KBM-7 (cell line): ENCODE measurements around the gene TMEM63B.
"Not testable (repeated sequence)": the region's sequence is repeated elsewhere in the genome, so short reads cannot be mapped to it uniquely, and the experiment has no call there.

Source experiments
- DNase-seq: peaks from one replicate; pipeline ENCODE4 v3.0.0-alpha.2; 2015
- in situ Hi-C: fragments of 300-500 bp; cut with MboI; formaldehyde crosslinking; loops from 2 replicates; pipeline ENCODE4 v1.14.3; 2020; ENCODE audit warnings: low sequenced_read_pairs, low pct_unique_long_range_greater_than_20kb, mixed read lengths

TMEM63B gene

GRCh38 chr6:44180886-44181285 lies 53.5 kb downstream of the TMEM63B start:
- in situ Hi-C loops: no loop called here

GRCh38 chr6:44181784-44182183 lies 54.4 kb downstream of the TMEM63B start:
- in situ Hi-C loops, DNase-seq: not testable (repeated sequence)

More at GRCh38 chr6:44180886-44181285, 53.5 kb downstream of the TMEM63B start:
- DNase-seq: no peak

- DNase-seq: no peak
- in situ Hi-C loops: no loop called here
Measured at GRCh38 chr6:44182911-44183390, 55.6 kb downstream of the TMEM63B start.

- in situ Hi-C loops: no loop called here
- DNase-seq: no peak
Measured at GRCh38 chr6:44183783-44184182, 56.4 kb downstream of the TMEM63B start.

- in situ Hi-C loops, DNase-seq: not testable (repeated sequence)
Measured at GRCh38 chr6:44185356-44185755, 58.0 kb downstream of the TMEM63B start.

- DNase-seq: peak; percentile 40
- in situ Hi-C loops: no loop called here
Measured at GRCh38 chr6:44185953-44186634, 58.7 kb downstream of the TMEM63B start.

- no peak for DNase-seq
- in situ Hi-C loops: no loop called here
Measured at GRCh38 chr6:44186635-44187025, 59.3 kb downstream of the TMEM63B start.

- in situ Hi-C loops: no loop called here
- no peak for DNase-seq
Measured at GRCh38 chr6:44188819-44189218, 61.5 kb downstream of the TMEM63B start.

DNA sequence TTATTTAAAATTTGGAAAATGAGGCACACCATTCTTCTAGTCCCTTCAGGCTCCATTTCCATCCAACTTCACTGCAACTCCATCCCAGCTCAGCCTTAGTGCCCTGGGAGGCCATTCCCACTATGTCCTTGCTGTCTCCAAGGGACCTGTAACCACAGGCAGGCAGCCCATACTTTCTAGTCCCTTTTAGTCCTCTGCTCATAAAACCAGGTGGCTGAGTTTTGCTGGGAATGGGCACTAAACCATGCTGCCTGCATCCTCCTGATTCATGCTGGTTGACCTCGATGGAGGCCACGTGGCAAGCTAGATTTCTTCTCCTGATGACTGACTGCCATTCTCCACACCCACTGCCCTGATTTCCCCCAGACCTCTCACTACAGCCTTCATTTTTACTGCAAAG lies 61.9 kb downstream of the TMEM63B start:
- in situ Hi-C loops: no loop called here
- no peak for DNase-seq

GRCh38 chr6:44190715-44191114 lies 63.4 kb downstream of the TMEM63B start:
- in situ Hi-C loops: no loop called here
- DNase-seq: no peak

- DNase-seq: no peak
- in situ Hi-C loops: no loop called here
Measured at GRCh38 chr6:44192428-44193041, 65.2 kb downstream of the TMEM63B start.

DNA sequence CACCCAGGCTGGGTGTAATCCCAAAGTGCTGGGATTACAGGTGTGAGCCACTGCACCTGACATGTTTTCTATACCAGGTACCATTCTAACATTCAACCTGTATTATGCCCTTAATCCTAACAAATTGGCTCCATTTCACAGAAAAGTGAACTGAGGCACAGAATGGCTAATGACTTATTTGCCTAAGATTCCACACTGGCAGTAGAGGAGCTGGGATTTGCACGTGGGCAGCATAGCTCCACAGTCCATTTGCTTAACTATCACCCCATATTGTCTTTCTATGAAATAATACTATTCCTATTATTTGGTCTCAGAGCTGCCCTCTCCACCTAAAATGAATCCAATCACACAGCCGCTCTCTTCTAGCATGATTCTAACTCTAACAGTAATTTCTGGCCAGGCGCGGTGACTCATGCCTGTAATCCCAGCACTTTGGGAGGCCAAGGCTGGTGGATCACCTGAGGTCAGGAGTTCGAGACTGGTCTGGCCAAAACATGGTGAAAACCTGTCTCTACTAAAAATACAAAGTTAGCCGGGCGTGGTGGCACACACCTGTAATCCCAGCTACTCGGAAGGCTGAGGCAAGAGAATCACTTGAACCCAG lies 66.1 kb downstream of the TMEM63B start:
- in situ Hi-C loops: no loop called here
- DNase-seq: no peak

GRCh38 chr6:44194326-44194725 lies 67.0 kb downstream of the TMEM63B start:
- no peak for DNase-seq
- in situ Hi-C loops: no loop called here

GRCh38 chr6:44196351-44196750 lies 69.0 kb downstream of the TMEM63B start:
- DNase-seq, in situ Hi-C loops: not testable (repeated sequence)

DNA sequence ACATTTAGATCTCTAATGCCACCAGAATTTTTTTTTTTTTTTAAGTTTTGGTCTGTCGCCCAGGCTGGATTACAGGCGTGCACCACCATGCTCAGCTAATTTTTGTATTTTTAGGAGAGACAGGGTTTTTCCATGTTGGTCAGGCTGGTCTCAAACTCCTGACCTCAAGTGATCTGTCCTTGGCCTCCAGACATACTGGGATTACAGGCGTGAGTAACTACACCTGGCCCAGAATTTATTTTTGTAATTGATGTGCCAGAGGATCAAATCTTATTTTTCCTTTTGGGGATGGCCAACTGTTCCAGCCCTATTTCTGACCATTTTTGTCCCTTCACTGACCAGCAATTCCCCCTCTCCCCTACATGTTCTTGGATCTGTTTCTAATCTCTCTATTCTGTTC lies 71.3 kb downstream of the TMEM63B start:
- in situ Hi-C loops: no loop called here
- DNase-seq: no peak

DNA sequence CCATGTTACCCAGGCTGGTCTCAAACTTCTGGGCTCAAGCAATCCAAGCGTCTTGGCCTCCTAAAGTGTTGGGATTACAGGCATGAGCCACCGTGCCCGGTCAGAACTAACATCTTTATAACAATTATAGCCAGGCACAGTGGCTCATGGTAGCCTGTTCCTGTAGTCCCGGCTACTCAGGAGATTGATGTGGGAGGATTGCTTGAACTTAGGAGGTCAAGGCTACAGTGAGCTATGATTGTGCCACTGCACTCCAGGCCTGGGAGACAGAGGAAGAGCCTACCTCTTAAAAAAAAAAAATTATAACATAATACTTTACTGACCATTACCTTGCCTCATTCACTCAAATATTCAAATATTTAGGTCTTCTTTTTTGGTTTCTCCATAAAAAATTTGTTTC lies 72.5 kb downstream of the TMEM63B start:
- in situ Hi-C loops: no loop called here
- DNase-seq: no peak

GRCh38 chr6:44201200-44201599 lies 73.8 kb downstream of the TMEM63B start:
- DNase-seq: no peak
- in situ Hi-C loops: no loop called here

DNA sequence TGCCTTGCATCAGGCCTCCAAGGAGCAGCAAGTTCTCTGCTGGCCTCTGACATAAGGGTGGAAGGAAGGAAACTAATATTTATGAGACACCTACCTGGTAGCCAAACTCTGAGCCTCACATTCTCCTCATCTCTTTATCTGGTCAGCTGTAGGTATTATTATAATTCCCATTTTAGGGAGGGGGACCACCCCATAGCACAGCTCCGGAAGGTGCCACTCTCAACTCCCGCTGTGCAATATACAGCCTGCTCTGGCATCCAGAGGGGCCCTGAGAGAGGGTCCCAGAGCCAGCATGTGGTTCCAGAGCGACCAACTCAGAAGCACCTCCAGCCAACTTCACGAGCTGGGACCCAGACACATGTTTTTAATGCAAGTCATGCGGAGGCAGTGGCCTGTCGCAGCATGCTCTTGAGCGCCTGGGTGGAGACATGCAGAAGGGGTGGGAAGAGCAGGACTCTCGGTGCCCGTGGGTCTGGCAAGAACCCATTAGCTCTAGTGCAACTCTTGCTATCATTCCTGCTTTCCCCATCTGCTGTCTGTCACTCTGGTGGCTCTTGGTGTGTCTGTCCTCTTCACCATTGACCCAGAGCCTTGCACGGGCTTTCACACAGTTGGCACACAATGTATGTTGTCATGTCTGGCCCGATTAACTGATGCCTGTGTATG lies 74.4 kb downstream of the TMEM63B start:
- in situ Hi-C loops: no loop called here
- no peak for DNase-seq

DNA sequence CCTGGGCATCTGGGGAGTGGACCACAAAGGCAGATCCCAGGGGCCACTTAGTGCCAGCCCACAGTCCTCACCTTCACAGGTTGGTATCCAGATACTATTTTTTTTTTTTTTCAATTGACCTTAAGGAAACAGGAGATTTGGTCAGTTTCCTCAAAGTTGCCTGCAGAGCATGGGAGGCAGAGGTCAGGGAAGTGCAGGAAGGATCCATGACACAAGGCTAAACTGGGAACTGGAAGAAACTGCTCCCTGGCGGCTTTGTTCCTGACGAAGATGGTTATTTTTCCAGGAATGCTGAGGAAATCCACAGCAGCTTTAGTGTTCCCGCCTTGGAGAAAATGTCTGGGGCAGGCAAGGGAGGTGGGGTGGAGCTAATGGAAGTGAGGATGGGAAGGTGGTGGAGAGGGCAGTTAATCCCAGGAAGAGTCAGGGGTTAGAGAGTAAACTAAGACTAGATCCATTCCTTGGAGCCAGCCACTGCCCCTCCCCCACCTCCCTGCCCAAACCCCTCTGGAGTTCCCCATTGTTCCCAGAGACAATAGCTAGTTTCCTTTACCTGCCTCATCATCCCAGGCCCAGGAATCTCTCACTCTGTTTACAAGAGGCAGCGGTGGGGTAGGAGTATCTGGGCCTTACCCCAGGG lies 75.1 kb downstream of the TMEM63B start:
- no peak for DNase-seq
- in situ Hi-C loops: no loop called here
